ES-I3 (cell line): Measurements from ENCODE around the gene TTN.

Experiments
- H3K36me3 ChIP-seq: 2 replicates; pipeline ENCODE4 v1.6.1; 2013; ENCODE audit warnings: mild to moderate bottlenecking, low read length, control low read depth, moderate library complexity; ENCODE audit not compliant: insufficient read depth
- H3K4me1 ChIP-seq: 2 replicates; pipeline ENCODE4 v1.6.1; 2013; ENCODE audit warnings: mild to moderate bottlenecking, control low read depth, low read length; ENCODE audit not compliant: insufficient read depth
- H3K9ac ChIP-seq: 2 replicates; pipeline ENCODE4 v1.6.1; 2013; ENCODE audit warnings: low read depth, mild to moderate bottlenecking, low read length, moderate library complexity
- H3K9me3 ChIP-seq: 2 replicates; pipeline ENCODE4 v1.6.1; 2013; ENCODE audit warnings: mild to moderate bottlenecking, low read length, moderate library complexity; ENCODE audit not compliant: control insufficient read depth, insufficient read depth

The TTN gene

GRCh38 chr2:178828486-178828881 is 21.3 kb upstream of the TTN start:
- H3K4me1 ChIP-seq, result no peaks in the 10 kb centered on the region
- H3K9ac ChIP-seq, result no peak overlapping the region
- H3K9me3 ChIP-seq, result no peaks in the 10 kb centered on the region
- H3K36me3 ChIP-seq, result no peaks in the 10 kb centered on the region; the same call in 1 of the 2 replicates

DNA sequence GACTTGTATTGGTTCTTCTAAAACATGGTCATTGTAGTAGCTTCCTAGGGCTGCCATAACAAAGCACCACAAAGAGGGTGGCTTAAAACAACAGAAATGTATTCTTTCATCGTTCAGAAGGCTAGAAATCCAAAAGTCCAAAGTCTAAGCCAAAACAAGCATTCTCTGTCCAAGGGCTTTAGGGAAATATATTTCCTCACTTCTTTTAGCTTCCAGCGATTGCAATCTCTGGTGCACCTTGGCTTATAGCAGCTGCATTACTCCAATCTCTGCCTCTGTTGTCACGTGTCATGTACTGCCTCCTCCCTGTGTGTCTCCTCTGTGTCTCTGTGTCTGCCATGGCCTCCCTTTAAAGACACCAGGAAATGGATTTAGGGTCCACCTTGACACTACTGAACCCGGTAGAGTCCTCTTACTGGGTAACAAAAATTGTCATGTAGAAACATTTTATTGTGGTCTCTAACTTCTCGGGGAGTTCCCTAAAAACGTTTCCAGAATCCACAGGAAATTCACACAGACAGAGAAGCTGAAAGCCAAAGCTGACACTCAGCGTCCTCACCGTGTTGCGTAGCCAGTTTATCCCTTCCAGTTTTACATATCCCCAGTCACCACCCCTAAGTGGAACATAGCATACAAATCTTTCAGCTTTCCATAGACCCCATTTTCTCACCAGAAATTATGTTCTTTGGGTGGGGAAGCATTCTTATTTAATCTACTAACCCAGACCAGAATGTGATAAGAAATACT is 20.7 kb upstream of the TTN start:
- no peaks in the 10 kb centered on the region for H3K9me3 ChIP-seq
- no peaks in the 10 kb centered on the region for H3K4me1 ChIP-seq

GRCh38 chr2:178827111-178827510 is 19.9 kb upstream of the TTN start:
- Histone ChIP-seq H3K9me3 (no peaks in the 10 kb centered on the region), H3K36me3 (no peaks in the 10 kb centered on the region; the same call in 1 of the 2 replicates)

More for the DNA sequence above, 20.7 kb upstream of the TTN start:
- Histone ChIP-seq H3K36me3 (no peaks in the 10 kb centered on the region; the same call in 1 of the 2 replicates), H3K9ac (no peak overlapping the region)

DNA sequence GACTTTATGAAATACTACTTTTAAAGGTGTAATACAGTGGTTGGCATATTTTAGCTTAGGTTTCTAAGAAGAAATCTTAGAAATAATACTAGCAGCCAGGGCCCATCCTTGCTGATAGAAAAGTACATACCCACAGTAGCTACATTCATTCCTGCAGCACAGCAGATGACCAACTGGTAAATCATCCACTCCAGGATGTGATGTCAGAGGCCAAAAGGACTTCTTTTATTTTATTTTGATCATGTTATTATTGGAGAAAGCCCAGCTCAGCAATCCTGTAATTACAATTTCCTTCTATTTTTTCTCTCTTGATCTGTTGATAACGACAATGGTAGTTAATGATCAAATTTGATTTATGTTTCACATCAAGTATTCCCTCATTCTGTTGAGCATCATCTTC is 18.0 kb upstream of the TTN start:
- Histone ChIP-seq H3K4me1 (no peaks in the 10 kb centered on the region), H3K9me3 (no peaks in the 10 kb centered on the region), H3K36me3 (no peaks in the 10 kb centered on the region; the same call in 1 of the 2 replicates), H3K9ac (no peak overlapping the region)

More at GRCh38 chr2:178827111-178827510, 19.9 kb upstream of the TTN start:
- H3K9ac ChIP-seq, result no peak overlapping the region
- no peaks in the 10 kb centered on the region for H3K4me1 ChIP-seq

- Histone ChIP-seq H3K4me1 (no peaks in the 10 kb centered on the region), H3K36me3 (no peaks in the 10 kb centered on the region; the same call in 1 of the 2 replicates), H3K9ac (no peak overlapping the region), H3K9me3 (no peaks in the 10 kb centered on the region)
Observed at GRCh38 chr2:178824181-178824580, 17.0 kb upstream of the TTN start.

GRCh38 chr2:178819992-178820391 is 12.8 kb upstream of the TTN start:
- H3K9me3 ChIP-seq, result no peaks in the 10 kb centered on the region
- H3K36me3 ChIP-seq, result no peaks in the 10 kb centered on the region
- no peaks in the 10 kb centered on the region for H3K4me1 ChIP-seq
- no peak overlapping the region for H3K9ac ChIP-seq

DNA sequence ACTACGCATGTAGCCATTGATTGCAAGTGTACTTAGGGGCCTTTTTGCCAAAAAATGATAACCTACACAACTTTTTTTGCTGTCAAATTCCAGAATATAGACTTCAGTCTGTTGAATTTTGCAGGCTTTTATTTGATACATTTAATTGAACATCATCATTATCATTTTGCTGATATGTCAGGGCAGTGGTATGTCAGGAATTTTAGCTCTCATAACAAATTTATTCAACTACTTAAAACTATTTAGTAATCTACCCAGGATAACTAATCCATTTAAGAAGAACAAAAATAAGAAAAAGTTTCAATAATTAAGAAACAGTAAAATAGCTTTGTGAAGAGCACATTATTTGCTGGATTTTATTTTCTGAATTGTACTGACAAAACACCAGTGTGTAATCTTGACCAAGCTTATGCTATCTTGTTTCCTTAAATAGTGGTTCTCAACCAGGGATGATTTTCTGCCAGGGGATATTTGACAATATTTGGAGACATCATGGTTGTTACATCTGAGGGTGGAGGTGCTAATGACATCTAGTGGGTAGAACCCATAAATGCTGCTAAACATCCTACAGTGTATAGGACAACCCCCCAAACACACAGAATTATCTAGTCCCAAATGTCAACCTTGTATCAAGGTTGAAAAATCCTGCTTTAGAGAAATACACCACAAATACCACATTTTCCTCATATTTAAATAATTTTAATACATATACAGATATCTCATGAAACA is 12.1 kb upstream of the TTN start:
- Histone ChIP-seq H3K9ac (no peak overlapping the region), H3K4me1 (no peaks in the 10 kb centered on the region), H3K36me3 (no peaks in the 10 kb centered on the region), H3K9me3 (no peaks in the 10 kb centered on the region)

GRCh38 chr2:178811901-178812300 is 4.7 kb upstream of the TTN start:
- H3K4me1 ChIP-seq, result no peaks in the 10 kb centered on the region
- no peaks in the 10 kb centered on the region for H3K9me3 ChIP-seq

DNA sequence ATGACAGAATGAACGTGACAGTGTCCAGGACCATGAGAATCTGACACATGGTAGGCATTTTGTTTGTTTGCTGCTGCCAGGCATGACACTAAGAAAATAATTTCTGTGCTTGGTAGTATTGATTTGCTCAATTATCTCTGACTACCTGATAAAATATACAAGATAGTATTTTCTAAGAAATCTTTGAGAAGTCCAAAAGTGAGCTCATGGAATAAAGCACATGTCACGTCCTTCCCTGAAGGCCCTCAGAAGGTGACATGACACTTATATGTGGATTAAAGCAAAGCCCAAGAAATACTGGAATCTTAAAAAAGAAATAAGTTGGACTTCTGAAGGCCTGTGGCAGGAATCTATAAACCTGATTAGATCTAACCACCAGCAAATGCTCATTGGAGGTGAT is 3.8 kb upstream of the TTN start:
- Histone ChIP-seq H3K9ac (no peak overlapping the region), H3K9me3 (no peaks in the 10 kb centered on the region), H3K4me1 (no peaks in the 10 kb centered on the region), H3K36me3 (no peaks in the 10 kb centered on the region)

More at GRCh38 chr2:178811901-178812300, 4.7 kb upstream of the TTN start:
- H3K9ac ChIP-seq, result no peak overlapping the region
- no peaks in the 10 kb centered on the region for H3K36me3 ChIP-seq

- no peak overlapping the region for H3K9ac ChIP-seq
- H3K9me3 ChIP-seq, result no peaks in the 10 kb centered on the region
- no peaks in the 10 kb centered on the region for H3K4me1 ChIP-seq
- no peaks in the 10 kb centered on the region for H3K36me3 ChIP-seq
Observed at GRCh38 chr2:178810422-178810821, 3.2 kb upstream of the TTN start.

GRCh38 chr2:178806543-178806942 is 680 bp downstream of the TTN start:
- Histone ChIP-seq H3K36me3 (no peaks in the 10 kb centered on the region), H3K9me3 (no peaks in the 10 kb centered on the region), H3K4me1 (no peaks in the 10 kb centered on the region), H3K9ac (no peak overlapping the region)

- no peak overlapping the region for H3K9ac ChIP-seq
- H3K36me3 ChIP-seq, result peaks cover 2% of the 10 kb centered on the region; the same call in 1 of the 2 replicates
- no peaks in the 10 kb centered on the region for H3K4me1 ChIP-seq
- no peaks in the 10 kb centered on the region for H3K9me3 ChIP-seq
Observed at GRCh38 chr2:178805457-178805856, 1.8 kb downstream of the TTN start.

DNA sequence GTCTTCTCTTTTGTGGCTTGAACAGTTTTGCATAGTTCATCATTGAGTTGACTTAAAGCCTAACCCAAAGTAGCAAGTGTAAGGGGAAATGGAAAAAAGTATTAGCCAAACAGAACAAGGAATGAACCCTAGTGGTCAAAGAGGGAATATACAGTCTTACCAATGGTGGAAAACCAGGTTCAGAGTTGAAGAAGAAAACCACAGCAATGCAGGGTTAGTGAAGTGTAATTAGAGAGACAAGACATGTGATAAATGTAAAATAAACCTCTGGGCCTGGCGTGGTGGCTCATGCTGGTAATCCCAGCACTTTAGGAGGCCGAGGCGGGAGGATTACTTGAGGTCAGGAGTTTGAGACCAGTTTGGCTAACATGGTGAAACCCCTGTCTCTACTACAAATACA is 2.4 kb downstream of the TTN start:
- Histone ChIP-seq H3K9me3 (no peaks in the 10 kb centered on the region), H3K9ac (no peak overlapping the region), H3K36me3 (peaks cover 2% of the 10 kb centered on the region; the same call in 1 of the 2 replicates), H3K4me1 (no peaks in the 10 kb centered on the region)

DNA sequence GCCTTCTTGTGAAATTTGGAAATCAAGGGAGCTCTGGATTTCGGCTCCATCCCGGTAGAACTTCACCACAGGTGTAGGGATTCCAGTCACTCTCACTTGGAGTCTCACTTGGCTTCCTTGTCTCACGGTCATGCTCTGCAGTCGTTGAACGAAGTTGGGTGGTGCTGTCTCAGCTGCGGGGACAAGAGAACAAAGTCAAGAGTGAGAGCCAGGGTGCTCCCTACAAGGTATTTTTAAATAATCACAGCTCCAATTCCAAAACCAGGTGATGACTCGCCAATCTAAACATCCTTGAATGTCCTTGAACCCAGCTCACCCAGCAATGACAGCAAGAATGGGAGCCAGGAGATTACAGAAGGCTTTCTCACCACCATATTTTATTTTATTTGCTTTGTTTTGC is 6.7 kb downstream of the TTN start:
- no peaks in the 10 kb centered on the region for H3K9me3 ChIP-seq
- H3K9ac ChIP-seq, result no peak overlapping the region
- peaks cover 2% of the 10 kb centered on the region; the same call in 1 of the 2 replicates for H3K36me3 ChIP-seq
- H3K4me1 ChIP-seq, result no peaks in the 10 kb centered on the region

DNA sequence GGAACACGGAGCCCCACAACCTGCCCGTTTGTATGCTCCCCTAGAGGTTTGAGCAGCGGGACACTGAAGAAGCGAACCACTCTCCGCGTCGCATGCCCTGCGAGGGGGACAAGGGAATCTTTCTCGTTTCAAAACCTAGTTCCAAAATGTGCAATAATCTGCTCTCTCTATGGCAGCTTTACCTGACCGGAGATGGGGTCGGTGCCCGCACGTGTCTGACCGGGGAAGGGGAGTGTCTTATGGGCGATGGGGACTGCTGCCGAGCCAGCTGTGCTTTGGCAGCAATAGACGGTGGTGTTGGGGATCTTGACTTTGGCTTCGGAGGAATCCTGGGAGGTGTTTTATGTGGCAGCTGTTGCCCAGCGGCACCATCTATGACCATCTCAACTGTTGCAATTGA is 7.9 kb downstream of the TTN start:
- Histone ChIP-seq H3K36me3 (peaks cover 2% of the 10 kb centered on the region; the same call in 1 of the 2 replicates), H3K9ac (no peak overlapping the region), H3K4me1 (no peaks in the 10 kb centered on the region), H3K9me3 (no peaks in the 10 kb centered on the region)
